GM18499 (cell line): Measurements from ENCODE around the gene KRTAP4-12.
"Not testable (repeated sequence)": the region's sequence is repeated elsewhere in the genome, so short reads cannot be mapped to it uniquely, and the experiment has no call there.

Experiments
- ATAC-seq: cut with Tn5 transposase; IDR thresholded peaks from one replicate; pipeline ENCODE4 v1.9.1; 2021; ENCODE audit warnings: moderate number of reproducible peaks; ENCODE audit not compliant: insufficient read depth, unreplicated experiment

The KRTAP4-12 gene

GRCh38 chr17:41123991-41124371, at the start of gene KRTAP4-12:
TSS of gene KRTAP4-12 (minus strand) at chr17:41124182. CDS start at chr17:41124122, 60 bp downstream.
- not testable (repeated sequence) for ATAC-seq

- no peak for ATAC-seq
Observed at GRCh38 chr17:41171886-41172285, 47.9 kb upstream of the KRTAP4-12 start.

- no peak for ATAC-seq
Observed at GRCh38 chr17:41168121-41168520, 44.1 kb upstream of the KRTAP4-12 start, which contains the start of gene KRTAP4-3. TSS of gene KRTAP4-3 (minus strand) at chr17:41168221. CDS start at chr17:41168172, 49 bp downstream.

- no peak for ATAC-seq
Observed at GRCh38 chr17:41167561-41167960, 43.6 kb upstream of the KRTAP4-12 start.

GRCh38 chr17:41163828-41164227, 39.8 kb upstream of the KRTAP4-12 start:
- no peak for ATAC-seq

- ATAC-seq: no peak
Observed at GRCh38 chr17:41160648-41161047, 36.7 kb upstream of the KRTAP4-12 start, which contains the start of gene KRTAP4-4. TSS of gene KRTAP4-4 (minus strand) at chr17:41160748. CDS start at chr17:41160691, 57 bp downstream.

- ATAC-seq: not testable (repeated sequence)
Observed at GRCh38 chr17:41160190-41160589, 36.2 kb upstream of the KRTAP4-12 start.

- ATAC-seq: no peak
Observed at GRCh38 chr17:41153856-41154255, 29.9 kb upstream of the KRTAP4-12 start.

- ATAC-seq: no peak
Observed at GRCh38 chr17:41151525-41151924, 27.5 kb upstream of the KRTAP4-12 start.

- no peak for ATAC-seq
Observed at GRCh38 chr17:41150026-41150425, 26.0 kb upstream of the KRTAP4-12 start.

GRCh38 chr17:41149652-41149985, 25.6 kb upstream of the KRTAP4-12 start, which contains the start of gene KRTAP4-5:
TSS of gene KRTAP4-5 (minus strand) at chr17:41149825. CDS start at chr17:41149767, 58 bp downstream.
- ATAC-seq: no peak

GRCh38 chr17:41148971-41149651, 25.1 kb upstream of the KRTAP4-12 start:
- ATAC-seq: not testable (repeated sequence)

GRCh38 chr17:41147531-41148204, 23.7 kb upstream of the KRTAP4-12 start:
- ATAC-seq: no peak

- ATAC-seq: no peak
Observed at GRCh38 chr17:41145261-41145660, 21.3 kb upstream of the KRTAP4-12 start.

GRCh38 chr17:41144846-41145245, 20.9 kb upstream of the KRTAP4-12 start:
- ATAC-seq: no peak

- ATAC-seq: no peak
Observed at GRCh38 chr17:41141361-41141760, 17.4 kb upstream of the KRTAP4-12 start.

GRCh38 chr17:41140360-41141131, 16.6 kb upstream of the KRTAP4-12 start, which contains the start of gene KRTAP4-6:
TSS of gene KRTAP4-6 (minus strand) at chr17:41140544. CDS start at chr17:41140487, 57 bp downstream.
- ATAC-seq: no peak

- not testable (repeated sequence) for ATAC-seq
Observed at GRCh38 chr17:41139865-41140264, 15.9 kb upstream of the KRTAP4-12 start.

- no peak for ATAC-seq
Observed at GRCh38 chr17:41133880-41134735, 10.1 kb upstream of the KRTAP4-12 start.

GRCh38 chr17:41131979-41132378, 8.0 kb upstream of the KRTAP4-12 start:
- no peak for ATAC-seq
